ENCODE data around the gene PES1.
"Not testable (repeated sequence)": the region's sequence is repeated elsewhere in the genome, so short reads cannot be mapped to it uniquely, and the experiment has no call there.

The PES1 gene

DNA sequence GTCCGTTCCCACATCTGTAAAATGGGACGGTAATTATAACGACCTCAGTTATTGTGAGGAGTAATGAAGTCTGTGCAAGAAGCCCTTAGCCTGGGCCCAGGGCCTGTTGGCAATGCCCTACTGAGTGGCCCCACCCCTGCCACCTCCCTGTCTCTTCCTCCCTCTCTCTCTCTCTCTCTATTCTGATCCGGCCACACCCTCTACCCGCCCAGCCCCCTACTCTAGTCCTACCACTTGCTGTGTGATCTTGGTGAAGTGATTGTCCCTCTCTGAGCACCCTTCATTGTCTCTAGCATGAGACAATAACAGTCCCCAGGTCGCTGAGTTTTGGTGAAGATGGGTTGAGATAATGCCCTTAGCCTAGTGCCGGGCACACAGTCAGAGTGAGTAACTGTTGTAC lies 37.7 kb downstream of the PES1 start:
- no peaks in the 10 kb centered on the region for H3K36me3 ChIP-seq (ENCODE audit: control insufficient read depth in 2 of 2, insufficient read depth in 2 of 2, low read length in 2 of 2)
- peaks cover 0 to 2% of the 10 kb centered on the region in 2 donors for H3K27me3 ChIP-seq (ENCODE audit: control insufficient read depth in 1 of 2, insufficient read depth in 2 of 2, low read length in 2 of 2)
- H3K4me1 ChIP-seq (ENCODE audit: control insufficient read depth, insufficient read depth, low read length): no peaks in the 10 kb centered on the region
- H3K27ac ChIP-seq (ENCODE audit: low read length): no peak overlapping the region
- no peak overlapping the region for H3K9ac ChIP-seq (ENCODE audit: low read length in 2 of 2)
- no peaks in the 10 kb centered on the region for H3K9me3 ChIP-seq (ENCODE audit: control insufficient read depth in 2 of 2, low read length in 2 of 2)
- no peak overlapping the region for H3K4me3 ChIP-seq (ENCODE audit: low read length in 2 of 2)

DNA sequence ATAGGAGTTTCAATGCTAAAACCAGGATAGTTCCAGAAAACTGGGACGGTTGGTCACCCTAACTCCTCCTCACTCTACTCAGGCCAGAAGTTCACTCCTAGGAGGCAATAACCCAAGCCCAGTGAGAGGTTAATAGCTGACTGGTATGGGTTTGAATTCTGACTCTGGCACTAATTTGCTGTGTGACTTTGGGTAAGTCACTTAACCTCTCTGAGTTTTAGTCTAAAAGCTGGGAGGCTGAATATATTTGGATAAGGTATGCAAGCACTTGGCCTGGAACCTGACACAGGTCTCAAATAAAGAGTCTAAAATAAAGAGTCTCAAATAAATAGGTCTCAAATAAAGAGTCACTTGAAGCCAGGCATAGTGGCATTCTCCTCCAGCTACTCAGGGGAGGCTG lies 39.0 kb downstream of the PES1 start:
- H3K27ac ChIP-seq (ENCODE audit: low read length): no peak overlapping the region

DNA sequence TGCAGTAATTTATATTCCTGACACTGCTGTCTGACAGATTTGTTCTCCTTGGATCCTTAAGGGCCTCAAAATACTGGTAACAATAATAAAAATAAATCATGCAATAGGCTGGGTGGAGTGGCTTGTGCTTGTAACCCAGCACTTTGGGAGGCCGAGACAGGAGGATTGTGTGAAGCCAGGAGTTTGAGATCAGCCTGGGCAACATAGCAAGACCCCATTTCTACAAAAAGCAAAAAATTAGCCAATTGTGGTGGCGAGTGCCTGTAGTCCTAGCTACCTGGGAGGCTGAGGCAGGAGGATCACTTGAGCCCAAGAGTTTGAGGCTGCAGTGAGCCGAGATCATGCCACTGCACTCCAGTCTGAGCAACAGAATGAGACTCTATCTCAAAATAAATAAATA lies 39.9 kb downstream of the PES1 start:
- H3K27ac ChIP-seq (ENCODE audit: low read length); H3K4me1 ChIP-seq (ENCODE audit: control insufficient read depth, insufficient read depth, low read length); H3K27me3 ChIP-seq (ENCODE audit: control insufficient read depth in 1 of 2, insufficient read depth in 2 of 2, low read length in 2 of 2); H3K4me3 ChIP-seq (ENCODE audit: low read length in 2 of 2); H3K9me3 ChIP-seq (ENCODE audit: control insufficient read depth in 2 of 2, low read length in 2 of 2); H3K9ac ChIP-seq (ENCODE audit: low read length in 2 of 2); H3K36me3 ChIP-seq (ENCODE audit: control insufficient read depth in 2 of 2, insufficient read depth in 2 of 2, low read length in 2 of 2): not testable (repeated sequence)

More for the DNA sequence above, 39.0 kb downstream of the PES1 start:
- no peak overlapping the region for H3K9ac ChIP-seq (ENCODE audit: low read length in 2 of 2)
- H3K9me3 ChIP-seq (ENCODE audit: control insufficient read depth in 2 of 2, low read length in 2 of 2): no peaks in the 10 kb centered on the region
- no peaks in the 10 kb centered on the region for H3K4me1 ChIP-seq (ENCODE audit: control insufficient read depth, insufficient read depth, low read length)
- H3K36me3 ChIP-seq (ENCODE audit: control insufficient read depth in 2 of 2, insufficient read depth in 2 of 2, low read length in 2 of 2): no peaks in the 10 kb centered on the region
- no peak overlapping the region for H3K4me3 ChIP-seq (ENCODE audit: low read length in 2 of 2)
- H3K27me3 ChIP-seq (ENCODE audit: control insufficient read depth in 1 of 2, insufficient read depth in 2 of 2, low read length in 2 of 2): peaks cover 0 to 4% of the 10 kb centered on the region in 2 donors

DNA sequence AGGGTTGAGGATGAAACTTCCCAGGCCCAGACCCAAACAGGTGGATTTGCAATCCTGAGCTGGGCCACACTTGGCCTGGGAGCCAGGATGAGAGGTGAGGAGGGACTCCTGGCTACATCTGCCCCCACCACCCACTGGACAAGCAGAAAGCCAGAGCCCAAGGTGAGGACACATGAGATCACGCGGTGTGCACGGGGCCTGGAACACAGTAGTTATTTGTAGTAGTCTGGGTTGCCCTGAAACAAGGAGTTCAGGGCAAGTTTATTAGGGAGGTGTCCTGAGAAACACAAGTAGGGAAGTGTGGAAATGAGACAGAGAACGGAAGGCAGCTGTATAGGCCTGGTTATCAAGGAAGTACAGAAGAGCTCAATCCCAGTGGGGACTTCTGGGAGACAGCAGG lies 44.5 kb downstream of the PES1 start:
- H3K36me3 ChIP-seq (ENCODE audit: control insufficient read depth in 2 of 2, insufficient read depth in 2 of 2, low read length in 2 of 2): no peaks in the 10 kb centered on the region
- no peak overlapping the region for H3K27ac ChIP-seq (ENCODE audit: low read length)
- H3K9me3 ChIP-seq (ENCODE audit: control insufficient read depth in 2 of 2, low read length in 2 of 2): no peaks in the 10 kb centered on the region
- H3K27me3 ChIP-seq (ENCODE audit: control insufficient read depth in 1 of 2, insufficient read depth in 2 of 2, low read length in 2 of 2): peaks cover 13 to 23% of the 10 kb centered on the region in 2 donors
- no peak overlapping the region for H3K4me3 ChIP-seq (ENCODE audit: low read length in 2 of 2)
- H3K9ac ChIP-seq (ENCODE audit: low read length in 2 of 2): no peak overlapping the region
- H3K4me1 ChIP-seq (ENCODE audit: control insufficient read depth, insufficient read depth, low read length): no peaks in the 10 kb centered on the region

DNA sequence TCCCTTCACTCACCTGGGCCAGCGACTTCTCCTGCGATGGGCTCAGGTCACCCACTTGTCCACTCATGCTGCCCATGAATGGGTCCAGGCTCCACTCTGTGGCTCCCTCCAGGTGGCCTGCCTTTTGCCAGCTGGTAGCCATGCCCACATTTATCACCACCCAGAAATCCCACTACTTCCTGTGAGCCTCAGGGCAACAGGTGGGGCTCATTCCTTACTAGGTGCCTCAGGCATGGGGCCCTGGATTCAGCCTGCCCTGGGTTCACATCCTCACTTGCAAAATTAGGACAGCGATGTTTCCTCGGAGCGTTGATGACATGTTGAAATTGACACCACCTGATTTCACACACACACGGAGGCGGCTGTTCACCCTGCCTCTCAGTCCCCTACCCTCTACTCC lies 45.1 kb downstream of the PES1 start, which contains the start of gene SEC14L6:
SEC14L6 (minus strand) TSS at position 126 of the 400 bp plus-strand sequence; CDS start at position 67, 59 bp downstream.
- Histone ChIP-seq H3K4me1 (ENCODE audit: control insufficient read depth, insufficient read depth, low read length) (peaks cover 4% of the 10 kb centered on the region), H3K36me3 (ENCODE audit: control insufficient read depth in 2 of 2, insufficient read depth in 2 of 2, low read length in 2 of 2) (no peaks in the 10 kb centered on the region), H3K9me3 (ENCODE audit: control insufficient read depth in 2 of 2, low read length in 2 of 2) (no peaks in the 10 kb centered on the region), H3K27me3 (ENCODE audit: control insufficient read depth in 1 of 2, insufficient read depth in 2 of 2, low read length in 2 of 2) (peaks cover 19 to 25% of the 10 kb centered on the region in 2 donors), H3K9ac (ENCODE audit: low read length in 2 of 2) (no peak within 1 kb of the TSS), H3K27ac (ENCODE audit: low read length) (no peak within 1 kb of the TSS), H3K4me3 (ENCODE audit: low read length in 2 of 2) (no peak within 1 kb of the TSS)

DNA sequence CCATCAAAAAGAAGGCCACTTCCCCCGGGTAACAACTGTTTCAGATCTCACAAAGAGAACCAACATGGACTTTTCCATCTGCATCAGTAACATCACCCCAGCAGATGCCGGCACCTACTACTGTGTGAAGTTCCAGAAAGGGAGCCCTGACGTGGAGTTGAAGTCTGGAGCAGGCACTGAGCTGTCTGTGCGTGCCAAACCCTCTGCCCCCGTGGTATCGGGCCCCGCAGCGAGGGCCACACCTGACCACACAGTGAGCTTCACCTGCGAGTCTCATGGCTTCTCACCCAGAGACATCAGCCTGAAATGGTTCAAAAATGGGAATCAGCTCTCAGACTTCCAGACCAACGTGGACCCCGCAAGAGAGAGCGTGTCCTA lies 48.9 kb downstream of the PES1 start:
- H3K27me3 ChIP-seq (ENCODE audit: control insufficient read depth in 1 of 2, insufficient read depth in 2 of 2, low read length in 2 of 2): peaks cover 20 to 26% of the 10 kb centered on the region in 2 donors
- no peak overlapping the region for H3K9ac ChIP-seq (ENCODE audit: low read length in 2 of 2)
- peak overlapping the region in 1 of 2 donors; percentile 40 for H3K4me3 ChIP-seq (ENCODE audit: low read length in 2 of 2)
- H3K27ac ChIP-seq (ENCODE audit: low read length): no peak overlapping the region
- H3K4me1 ChIP-seq (ENCODE audit: control insufficient read depth, insufficient read depth, low read length): peaks cover 4% of the 10 kb centered on the region
- H3K36me3 ChIP-seq (ENCODE audit: control insufficient read depth in 2 of 2, insufficient read depth in 2 of 2, low read length in 2 of 2): no peaks in the 10 kb centered on the region
- H3K9me3 ChIP-seq (ENCODE audit: control insufficient read depth in 2 of 2, low read length in 2 of 2): no peaks in the 10 kb centered on the region

DNA sequence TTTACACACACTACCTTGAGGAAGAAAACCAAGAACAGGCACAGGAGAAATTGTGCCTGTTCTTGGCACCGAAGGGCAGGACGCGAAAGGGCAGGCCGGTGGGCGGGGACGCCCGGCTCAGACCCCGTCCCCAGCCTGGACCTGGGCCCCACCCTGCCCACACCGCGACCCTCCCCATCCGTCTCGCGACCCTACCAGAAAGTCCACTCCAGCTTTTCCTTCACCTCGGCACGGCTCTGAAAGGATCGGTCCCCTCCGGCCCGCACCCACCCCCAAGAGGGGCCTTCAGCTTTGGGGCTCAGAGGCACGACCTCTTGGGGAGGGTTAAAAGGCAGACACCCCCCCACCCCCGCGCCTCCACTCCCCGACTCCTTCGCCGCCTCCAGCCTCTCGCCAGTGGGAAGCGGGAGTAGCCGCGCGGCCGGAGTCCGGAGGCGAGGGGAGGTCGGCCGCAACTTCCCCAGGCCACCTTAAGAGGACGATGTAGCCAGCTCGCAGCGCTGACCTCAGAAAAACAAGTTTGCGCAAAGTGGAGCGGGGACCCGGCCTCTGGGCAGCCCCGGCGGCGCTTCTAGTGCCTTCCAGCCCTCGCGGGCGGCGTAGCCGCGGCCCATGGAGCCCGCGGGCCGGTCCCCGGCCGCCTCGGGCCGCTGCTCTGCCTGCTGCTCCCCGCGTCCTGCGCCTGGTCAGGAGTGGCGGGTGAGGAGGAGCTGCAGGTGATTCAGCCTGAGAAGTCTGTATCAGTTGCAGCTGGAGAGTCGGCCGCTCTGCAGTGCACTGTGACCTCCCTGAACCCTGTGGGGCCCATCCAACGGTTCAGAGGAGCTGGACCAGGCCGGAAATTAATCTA lies 49.5 kb downstream of the PES1 start:
- H3K27ac ChIP-seq (ENCODE audit: low read length): no peak overlapping the region
- peaks cover 20 to 25% of the 10 kb centered on the region in 2 donors for H3K27me3 ChIP-seq (ENCODE audit: control insufficient read depth in 1 of 2, insufficient read depth in 2 of 2, low read length in 2 of 2)
- no peaks in the 10 kb centered on the region for H3K9me3 ChIP-seq (ENCODE audit: control insufficient read depth in 2 of 2, low read length in 2 of 2)
- no peak overlapping the region for H3K9ac ChIP-seq (ENCODE audit: low read length in 2 of 2)
- no peaks in the 10 kb centered on the region for H3K36me3 ChIP-seq (ENCODE audit: control insufficient read depth in 2 of 2, insufficient read depth in 2 of 2, low read length in 2 of 2)
- H3K4me1 ChIP-seq (ENCODE audit: control insufficient read depth, insufficient read depth, low read length): peaks cover 4% of the 10 kb centered on the region
- peak overlapping the region in 1 of 2 donors; percentile 40 for H3K4me3 ChIP-seq (ENCODE audit: low read length in 2 of 2)

DNA sequence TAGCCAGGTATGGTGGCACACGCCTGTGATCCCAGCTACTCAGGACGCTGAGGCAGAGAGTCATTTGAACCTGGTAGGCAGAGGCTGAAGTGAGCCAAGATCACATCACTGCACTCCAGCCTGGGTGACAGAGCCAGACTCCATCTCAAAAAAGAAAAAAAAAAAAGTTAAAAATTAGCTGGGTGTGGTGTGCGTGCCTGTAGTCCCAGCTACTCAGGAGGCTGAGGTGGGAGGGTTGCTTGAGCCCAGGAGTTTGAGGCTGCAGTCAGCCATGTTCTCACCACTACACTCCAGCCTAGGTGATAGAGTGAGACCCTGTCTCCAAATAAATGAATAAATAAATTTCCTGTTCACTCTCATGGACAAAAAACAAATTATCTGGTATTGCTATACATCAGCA lies 50.2 kb downstream of the PES1 start:
- peaks cover 20 to 22% of the 10 kb centered on the region in 2 donors for H3K27me3 ChIP-seq (ENCODE audit: control insufficient read depth in 1 of 2, insufficient read depth in 2 of 2, low read length in 2 of 2)
- not testable (repeated sequence) for H3K36me3 ChIP-seq (ENCODE audit: control insufficient read depth in 2 of 2, insufficient read depth in 2 of 2, low read length in 2 of 2); H3K9me3 ChIP-seq (ENCODE audit: control insufficient read depth in 2 of 2, low read length in 2 of 2); H3K27ac ChIP-seq (ENCODE audit: low read length); H3K9ac ChIP-seq (ENCODE audit: low read length in 2 of 2); H3K4me3 ChIP-seq (ENCODE audit: low read length in 2 of 2); H3K4me1 ChIP-seq (ENCODE audit: control insufficient read depth, insufficient read depth, low read length)

DNA sequence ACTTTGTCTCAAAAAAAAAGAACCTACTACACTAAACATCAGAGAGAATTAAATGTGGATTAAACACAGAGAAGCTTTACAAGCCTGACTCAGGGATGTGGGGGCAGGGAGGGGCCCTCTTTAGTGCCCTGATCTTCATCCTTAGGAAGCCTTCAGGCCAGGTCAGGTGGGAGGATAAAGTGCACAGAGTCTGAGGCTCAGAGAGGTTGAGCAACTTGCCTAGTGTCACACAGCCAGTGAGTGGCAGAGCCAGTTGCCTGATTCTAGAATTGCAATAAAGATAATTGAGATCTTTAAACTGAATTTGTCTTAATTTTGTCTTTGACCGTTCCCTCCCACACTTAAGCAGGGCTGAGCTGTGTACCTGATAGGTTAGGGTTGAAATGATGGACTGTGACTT lies 52.3 kb downstream of the PES1 start:
- Histone ChIP-seq H3K4me3 (ENCODE audit: low read length in 2 of 2) (no peak overlapping the region), H3K27ac (ENCODE audit: low read length) (no peak overlapping the region), H3K9me3 (ENCODE audit: control insufficient read depth in 2 of 2, low read length in 2 of 2) (no peaks in the 10 kb centered on the region), H3K27me3 (ENCODE audit: control insufficient read depth in 1 of 2, insufficient read depth in 2 of 2, low read length in 2 of 2) (peaks cover 18% of the 10 kb centered on the region in 2 donors), H3K4me1 (ENCODE audit: control insufficient read depth, insufficient read depth, low read length) (peaks cover 4% of the 10 kb centered on the region), H3K9ac (ENCODE audit: low read length in 2 of 2) (no peak overlapping the region), H3K36me3 (ENCODE audit: control insufficient read depth in 2 of 2, insufficient read depth in 2 of 2, low read length in 2 of 2) (no peaks in the 10 kb centered on the region)

DNA sequence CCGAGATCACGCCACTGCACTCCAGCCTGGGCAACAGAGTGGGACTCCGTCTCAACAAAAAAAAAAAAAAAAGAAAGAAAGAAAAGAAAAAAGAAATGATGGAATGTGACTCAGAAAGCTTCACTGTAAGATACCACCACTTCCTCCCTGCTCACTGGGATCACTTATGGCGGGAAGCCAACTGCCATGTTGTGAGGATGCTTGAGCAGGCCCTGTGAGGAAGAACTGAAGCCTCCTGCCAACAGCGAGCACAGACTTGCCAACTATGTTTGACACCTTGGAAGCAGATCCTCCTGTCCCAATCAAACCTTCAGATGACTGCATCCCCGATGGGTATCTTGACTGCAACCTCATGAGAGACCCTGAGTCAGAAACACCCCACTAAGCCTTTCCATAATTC lies 53.4 kb downstream of the PES1 start:
- Histone ChIP-seq H3K9me3 (ENCODE audit: control insufficient read depth in 2 of 2, low read length in 2 of 2) (no peaks in the 10 kb centered on the region), H3K9ac (ENCODE audit: low read length in 2 of 2) (no peak overlapping the region), H3K36me3 (ENCODE audit: control insufficient read depth in 2 of 2, insufficient read depth in 2 of 2, low read length in 2 of 2) (no peaks in the 10 kb centered on the region), H3K4me3 (ENCODE audit: low read length in 2 of 2) (no peak overlapping the region), H3K27me3 (ENCODE audit: control insufficient read depth in 1 of 2, insufficient read depth in 2 of 2, low read length in 2 of 2) (peaks cover 10 to 16% of the 10 kb centered on the region in 2 donors), H3K4me1 (ENCODE audit: control insufficient read depth, insufficient read depth, low read length) (peaks cover 4% of the 10 kb centered on the region), H3K27ac (ENCODE audit: low read length) (no peak overlapping the region)

DNA sequence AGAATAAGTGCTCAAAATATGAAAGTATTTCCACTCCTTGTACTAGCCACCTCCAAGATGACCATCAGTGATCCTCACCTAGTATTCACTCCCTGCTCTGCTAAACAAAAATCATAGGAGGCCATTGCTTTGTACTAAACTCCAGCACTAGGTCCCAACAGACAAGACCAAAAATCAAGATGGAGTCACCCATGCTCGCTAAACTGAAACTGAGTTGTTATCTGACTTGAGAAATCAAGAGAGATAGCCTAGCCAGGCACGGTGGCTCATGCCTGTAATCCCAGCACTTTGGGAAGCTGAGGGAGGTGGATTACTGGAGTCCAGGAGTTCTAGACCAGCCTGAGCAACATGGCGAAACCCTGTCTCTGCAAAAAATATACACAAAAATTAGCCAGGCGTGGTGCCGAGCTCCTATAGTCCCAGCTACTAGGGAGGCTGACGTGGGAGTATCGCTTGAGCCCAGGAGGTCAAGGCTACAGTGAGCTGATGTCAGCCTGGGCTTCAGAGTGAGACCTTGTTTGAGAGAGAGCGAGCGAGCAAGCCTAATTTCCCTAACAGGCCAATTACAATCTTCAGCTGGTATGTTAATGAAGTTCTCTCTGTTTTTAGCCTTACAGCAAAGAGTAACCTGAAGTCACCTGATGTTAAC lies 54.5 kb downstream of the PES1 start:
- H3K4me3 ChIP-seq (ENCODE audit: low read length in 2 of 2): no peak overlapping the region
- H3K27ac ChIP-seq (ENCODE audit: low read length): no peak overlapping the region
- H3K9ac ChIP-seq (ENCODE audit: low read length in 2 of 2): no peak overlapping the region
- H3K4me1 ChIP-seq (ENCODE audit: control insufficient read depth, insufficient read depth, low read length): peaks cover 4% of the 10 kb centered on the region
- H3K9me3 ChIP-seq (ENCODE audit: control insufficient read depth in 2 of 2, low read length in 2 of 2): no peaks in the 10 kb centered on the region
- H3K27me3 ChIP-seq (ENCODE audit: control insufficient read depth in 1 of 2, insufficient read depth in 2 of 2, low read length in 2 of 2): peaks cover 6 to 7% of the 10 kb centered on the region in 2 donors
- no peaks in the 10 kb centered on the region for H3K36me3 ChIP-seq (ENCODE audit: control insufficient read depth in 2 of 2, insufficient read depth in 2 of 2, low read length in 2 of 2)

Measured in stomach smooth muscle (tissue), 2 donors.